Measurements from ENCODE around the gene NOP53.

The NOP53 gene

GRCh38 chr19:47745010-47745901 is at the start of gene NOP53:
NOP53 (plus strand) TSS chr19:47745546; CDS start chr19:47745560, 14 bp downstream.
- Histone ChIP-seq H3K9me3 (ENCODE audit: control insufficient read depth in 2 of 2, low read length in 2 of 2) (no peaks in the 10 kb centered on the region), H3K9ac (ENCODE audit: low read length in 2 of 2) (peak within 1 kb of the TSS; percentile 76 to 79), H3K4me1 (ENCODE audit: control insufficient read depth, insufficient read depth, low read length) (peaks cover 37% of the 10 kb centered on the region), H3K36me3 (ENCODE audit: control insufficient read depth in 2 of 2, insufficient read depth in 2 of 2, low read length in 2 of 2) (peaks cover 30 to 33% of the 10 kb centered on the region in 2 donors), H3K4me3 (ENCODE audit: low read length in 2 of 2) (peak within 1 kb of the TSS; percentile 66 to 85), H3K27ac (ENCODE audit: low read length) (peak within 1 kb of the TSS; percentile 87), H3K27me3 (ENCODE audit: control insufficient read depth in 1 of 2, insufficient read depth in 2 of 2, low read length in 2 of 2) (no peaks in the 10 kb centered on the region)

GRCh38 chr19:47696635-47697034 is 48.7 kb upstream of the NOP53 start:
- Histone ChIP-seq H3K27me3 (ENCODE audit: control insufficient read depth in 1 of 2, insufficient read depth in 2 of 2, low read length in 2 of 2) (no peaks in the 10 kb centered on the region), H3K4me3 (ENCODE audit: low read length in 2 of 2) (no peak overlapping the region), H3K9ac (ENCODE audit: low read length in 2 of 2) (no peak overlapping the region), H3K36me3 (ENCODE audit: control insufficient read depth in 2 of 2, insufficient read depth in 2 of 2, low read length in 2 of 2) (peaks cover 12 to 21% of the 10 kb centered on the region in 2 donors), H3K9me3 (ENCODE audit: control insufficient read depth in 2 of 2, low read length in 2 of 2) (no peaks in the 10 kb centered on the region), H3K4me1 (ENCODE audit: control insufficient read depth, insufficient read depth, low read length) (no peaks in the 10 kb centered on the region), H3K27ac (ENCODE audit: low read length) (no peak overlapping the region)

GRCh38 chr19:47697863-47698609 is 47.3 kb upstream of the NOP53 start:
- H3K27me3 ChIP-seq (ENCODE audit: control insufficient read depth in 1 of 2, insufficient read depth in 2 of 2, low read length in 2 of 2): no peaks in the 10 kb centered on the region
- H3K36me3 ChIP-seq (ENCODE audit: control insufficient read depth in 2 of 2, insufficient read depth in 2 of 2, low read length in 2 of 2): peaks cover 12 to 19% of the 10 kb centered on the region in 2 donors
- H3K4me3 ChIP-seq (ENCODE audit: low read length in 2 of 2): no peak overlapping the region
- H3K4me1 ChIP-seq (ENCODE audit: control insufficient read depth, insufficient read depth, low read length): no peaks in the 10 kb centered on the region
- H3K9ac ChIP-seq (ENCODE audit: low read length in 2 of 2): peak overlapping the region; percentile 20 to 51
- peak overlapping the region; percentile 62 for H3K27ac ChIP-seq (ENCODE audit: low read length)
- H3K9me3 ChIP-seq (ENCODE audit: control insufficient read depth in 2 of 2, low read length in 2 of 2): no peaks in the 10 kb centered on the region

GRCh38 chr19:47698631-47699359 is 46.6 kb upstream of the NOP53 start:
- peaks cover 14 to 17% of the 10 kb centered on the region in 2 donors for H3K36me3 ChIP-seq (ENCODE audit: control insufficient read depth in 2 of 2, insufficient read depth in 2 of 2, low read length in 2 of 2)
- no peaks in the 10 kb centered on the region for H3K27me3 ChIP-seq (ENCODE audit: control insufficient read depth in 1 of 2, insufficient read depth in 2 of 2, low read length in 2 of 2)
- no peak overlapping the region for H3K4me3 ChIP-seq (ENCODE audit: low read length in 2 of 2)
- H3K9me3 ChIP-seq (ENCODE audit: control insufficient read depth in 2 of 2, low read length in 2 of 2): no peaks in the 10 kb centered on the region
- no peak overlapping the region for H3K9ac ChIP-seq (ENCODE audit: low read length in 2 of 2)
- H3K27ac ChIP-seq (ENCODE audit: low read length): peak overlapping the region; percentile 62
- peaks cover 1% of the 10 kb centered on the region for H3K4me1 ChIP-seq (ENCODE audit: control insufficient read depth, insufficient read depth, low read length)

GRCh38 chr19:47699360-47699917 is 45.9 kb upstream of the NOP53 start:
- H3K4me1 ChIP-seq (ENCODE audit: control insufficient read depth, insufficient read depth, low read length): peaks cover 6% of the 10 kb centered on the region
- H3K36me3 ChIP-seq (ENCODE audit: control insufficient read depth in 2 of 2, insufficient read depth in 2 of 2, low read length in 2 of 2): peaks cover 14 to 17% of the 10 kb centered on the region in 2 donors
- H3K4me3 ChIP-seq (ENCODE audit: low read length in 2 of 2): no peak overlapping the region
- H3K9me3 ChIP-seq (ENCODE audit: control insufficient read depth in 2 of 2, low read length in 2 of 2): no peaks in the 10 kb centered on the region
- H3K27ac ChIP-seq (ENCODE audit: low read length): no peak overlapping the region
- H3K9ac ChIP-seq (ENCODE audit: low read length in 2 of 2): no peak overlapping the region
- H3K27me3 ChIP-seq (ENCODE audit: control insufficient read depth in 1 of 2, insufficient read depth in 2 of 2, low read length in 2 of 2): no peaks in the 10 kb centered on the region

- H3K4me1 ChIP-seq (ENCODE audit: control insufficient read depth, insufficient read depth, low read length): peaks cover 6% of the 10 kb centered on the region
- peaks cover 10 to 17% of the 10 kb centered on the region in 2 donors for H3K36me3 ChIP-seq (ENCODE audit: control insufficient read depth in 2 of 2, insufficient read depth in 2 of 2, low read length in 2 of 2)
- no peak overlapping the region for H3K27ac ChIP-seq (ENCODE audit: low read length)
- H3K9ac ChIP-seq (ENCODE audit: low read length in 2 of 2): no peak overlapping the region
- H3K27me3 ChIP-seq (ENCODE audit: control insufficient read depth in 1 of 2, insufficient read depth in 2 of 2, low read length in 2 of 2): no peaks in the 10 kb centered on the region
- no peak overlapping the region for H3K4me3 ChIP-seq (ENCODE audit: low read length in 2 of 2)
- peaks cover 0 to 3% of the 10 kb centered on the region in 2 donors for H3K9me3 ChIP-seq (ENCODE audit: control insufficient read depth in 2 of 2, low read length in 2 of 2)
Measured at GRCh38 chr19:47700934-47701716, 44.2 kb upstream of the NOP53 start.

- Histone ChIP-seq H3K9me3 (ENCODE audit: control insufficient read depth in 2 of 2, low read length in 2 of 2) (peaks cover 0 to 3% of the 10 kb centered on the region in 2 donors), H3K4me1 (ENCODE audit: control insufficient read depth, insufficient read depth, low read length) (peaks cover 6% of the 10 kb centered on the region), H3K27ac (ENCODE audit: low read length) (no peak overlapping the region), H3K36me3 (ENCODE audit: control insufficient read depth in 2 of 2, insufficient read depth in 2 of 2, low read length in 2 of 2) (peaks cover 10 to 17% of the 10 kb centered on the region in 2 donors), H3K4me3 (ENCODE audit: low read length in 2 of 2) (no peak overlapping the region), H3K9ac (ENCODE audit: low read length in 2 of 2) (no peak overlapping the region), H3K27me3 (ENCODE audit: control insufficient read depth in 1 of 2, insufficient read depth in 2 of 2, low read length in 2 of 2) (no peaks in the 10 kb centered on the region)
Measured at GRCh38 chr19:47701717-47702552, 43.4 kb upstream of the NOP53 start.

GRCh38 chr19:47702671-47703070 is 42.7 kb upstream of the NOP53 start:
- Histone ChIP-seq H3K27me3 (ENCODE audit: control insufficient read depth in 1 of 2, insufficient read depth in 2 of 2, low read length in 2 of 2) (no peaks in the 10 kb centered on the region), H3K9me3 (ENCODE audit: control insufficient read depth in 2 of 2, low read length in 2 of 2) (peaks cover 0 to 3% of the 10 kb centered on the region in 2 donors), H3K36me3 (ENCODE audit: control insufficient read depth in 2 of 2, insufficient read depth in 2 of 2, low read length in 2 of 2) (peaks cover 10 to 17% of the 10 kb centered on the region in 2 donors), H3K27ac (ENCODE audit: low read length) (no peak overlapping the region), H3K4me3 (ENCODE audit: low read length in 2 of 2) (no peak overlapping the region), H3K9ac (ENCODE audit: low read length in 2 of 2) (no peak overlapping the region), H3K4me1 (ENCODE audit: control insufficient read depth, insufficient read depth, low read length) (peaks cover 9% of the 10 kb centered on the region)

GRCh38 chr19:47703301-47703700 is 42.0 kb upstream of the NOP53 start:
- Histone ChIP-seq H3K27me3 (ENCODE audit: control insufficient read depth in 1 of 2, insufficient read depth in 2 of 2, low read length in 2 of 2) (no peaks in the 10 kb centered on the region), H3K4me1 (ENCODE audit: control insufficient read depth, insufficient read depth, low read length) (peaks cover 9% of the 10 kb centered on the region), H3K27ac (ENCODE audit: low read length) (peak overlapping the region; percentile 18), H3K4me3 (ENCODE audit: low read length in 2 of 2) (no peak overlapping the region), H3K36me3 (ENCODE audit: control insufficient read depth in 2 of 2, insufficient read depth in 2 of 2, low read length in 2 of 2) (peaks cover 10 to 17% of the 10 kb centered on the region in 2 donors), H3K9me3 (ENCODE audit: control insufficient read depth in 2 of 2, low read length in 2 of 2) (peaks cover 0 to 3% of the 10 kb centered on the region in 2 donors), H3K9ac (ENCODE audit: low read length in 2 of 2) (no peak overlapping the region)

Measured in stomach smooth muscle (tissue), 2 donors.